HFF-Myc (cell line): ENCODE results near the gene ATRNL1.

ENCODE experiments used
- DNase-seq: peaks from one replicate; pipeline ENCODE4 v3.0.0-alpha.2; 2011; ENCODE audit warnings: low read depth; ENCODE audit errors: extremely low read depth
- H3K4me3 ChIP-seq: replicated peaks from 2 replicates; pipeline ENCODE4 v1.5.1; 2011; ENCODE audit warnings: low read depth, mild to moderate bottlenecking, control low read depth, low read length
- CTCF ChIP-seq: IDR thresholded peaks from 2 replicates; pipeline ENCODE4 v1.5.1; 2012; ENCODE audit warnings: mild to moderate bottlenecking, low read depth, low read length, control low read depth; ENCODE audit errors: missing control alignments

Gene ATRNL1

GRCh38 chr10:115949282-115949844, 856.2 kb downstream of the ATRNL1 start:
- no peak for DNase-seq
- TF ChIP-seq CTCF = no peak
- H3K4me3 ChIP-seq = no peak overlapping the region

GRCh38 chr10:115950320-115950719, 857.2 kb downstream of the ATRNL1 start:
- H3K4me3 ChIP-seq = no peak overlapping the region
- no peak for TF ChIP-seq CTCF
- no peak for DNase-seq

- DNase-seq = no peak
- H3K4me3 ChIP-seq = no peak overlapping the region
- no peak for TF ChIP-seq CTCF
These were observed 858.1 kb downstream of the ATRNL1 start for GRCh38 chr10:115951242-115951641.

- TF ChIP-seq CTCF = no peak
- no peak overlapping the region for H3K4me3 ChIP-seq
These were observed 860.1 kb downstream of the ATRNL1 start for GRCh38 chr10:115953281-115953680.

GRCh38 chr10:115953968-115954367, 860.8 kb downstream of the ATRNL1 start:
- TF ChIP-seq CTCF = no peak
- no peak overlapping the region for H3K4me3 ChIP-seq
- no peak for DNase-seq

More at GRCh38 chr10:115953281-115953680, 860.1 kb downstream of the ATRNL1 start:
- no peak for DNase-seq

- DNase-seq = no peak
- TF ChIP-seq CTCF = no peak
- H3K4me3 ChIP-seq = no peak overlapping the region
These were observed 863.3 kb downstream of the ATRNL1 start for GRCh38 chr10:115956225-115957011.
